ENCODE results near the gene CTNS. TPM values are rescaled to one million over a fixed set of nuclear protein-coding genes. Genes with fewer than 3 reads are reported as not detected.

The CTNS gene
- total and polyA plus RNA-seq, 2 of the 13 experiments (the other 11 are each of a cell fraction or from before 2014, with no cell fraction given) = 9.5 to 13.7 TPM

- TF ChIP-seq MXD3 (CRISPR knock-in tag; IDR thresholded peaks at IDR 0.05) (no peak), MYNN (CRISPR knock-in tag; IDR thresholded peaks at IDR 0.05; ENCODE audit: low read depth) (no peak), ZNF580 (CRISPR knock-in tag; IDR thresholded peaks at IDR 0.05; ENCODE audit: borderline replicate concordance, low read depth) (0 out of 2 replicates have a peak, but pooled peaks have one; percentile 47), ZNF543 (CRISPR knock-in tag; IDR thresholded peaks at IDR 0.05) (0 out of 2 replicates have a peak, but pooled peaks have one; percentile 17), ZNF768 (CRISPR knock-in tag; IDR thresholded peaks at IDR 0.05) (peak; percentile 80), NFAT5 (CRISPR knock-in tag; IDR thresholded peaks at IDR 0.05) (no peak), PATZ1 (CRISPR knock-in tag; IDR thresholded peaks at IDR 0.05) (peak; percentile 63; the same call in 1 of the 2 replicates), GZF1 (CRISPR knock-in tag; IDR thresholded peaks at IDR 0.05) (0 out of 2 replicates have a peak, but pooled peaks have one; percentile 28), ZNF672 (CRISPR knock-in tag; IDR thresholded peaks at IDR 0.05) (no peak), ZNF687 (CRISPR knock-in tag; IDR thresholded peaks at IDR 0.05) (peak; percentile 92), ZHX1 (CRISPR knock-in tag; IDR thresholded peaks at IDR 0.05; ENCODE audit: low read depth) (no peak)
Observed at GRCh38 chr17:3678095-3678820, 41.7 kb downstream of the CTNS start (continued).

Measured in HepG2 (cell line).